Measurements from ENCODE around the gene ZGPAT. TPM values are rescaled to one million over a fixed set of nuclear protein-coding genes. Genes with fewer than 3 reads are reported as not detected.

ZGPAT gene
- total RNA-seq, 1 experiment from 2014 or later: 35.8 TPM

DNA sequence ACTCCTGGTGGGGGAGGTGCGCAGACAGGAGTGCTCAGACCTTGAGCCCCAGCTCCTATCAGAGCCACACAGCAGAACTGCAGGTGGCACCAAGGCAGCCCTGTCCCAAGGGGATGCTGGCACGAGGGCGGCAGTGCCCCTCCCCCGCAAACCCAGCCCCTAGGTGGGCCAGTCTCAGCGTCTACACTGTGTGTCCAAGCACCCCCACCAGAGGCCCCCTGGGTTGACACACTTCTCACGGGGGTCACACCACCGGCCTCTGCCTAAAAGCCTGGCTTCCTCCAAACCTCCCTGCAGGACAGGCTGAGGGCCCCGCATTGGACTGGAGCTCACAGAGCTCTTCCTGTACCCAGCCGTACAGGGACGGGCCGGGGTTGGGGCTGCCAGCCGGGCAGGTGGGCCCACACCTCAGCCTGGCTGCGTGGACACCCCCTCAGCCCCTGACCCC lies 39.8 kb downstream of the ZGPAT start:
- ATAC-seq (peak; percentile 35; the same call in 1 of the 2 replicates), DNase-seq (ENCODE audit: low read depth, low spot score) (no peak)
- ChIA-PET POLR2A (no interaction called here), CTCF (no interaction called here)
- peaks cover 5% of the 10 kb centered on the region for H3K4me1 ChIP-seq (ENCODE audit: control insufficient read depth, insufficient read depth, low read length)
- no peaks in the 10 kb centered on the region for H3K27me3 ChIP-seq (ENCODE audit: control insufficient read depth, insufficient read depth, low read length)
- no peaks in the 10 kb centered on the region for H3K9me3 ChIP-seq (ENCODE audit: control insufficient read depth, insufficient read depth, low read depth, low read length)
- BruUV-seq (replicated peaks): no TSS peak
- H3K27ac ChIP-seq (ENCODE audit: low read length): no peak overlapping the region
- intact Hi-C loops (cut with micrococcal nuclease; ENCODE audit: unreplicated experiment) (no loop called here), in situ Hi-C loops (cut with HindIII; ENCODE audit: low pct_unique_long_range_greater_than_20kb, low sequenced_read_pairs) (no loop called here)
- H3K4me3 ChIP-seq (ENCODE audit: low read depth in 2 of 2, low read length in 2 of 2): no peak overlapping the region
- H3K36me3 ChIP-seq (ENCODE audit: control insufficient read depth, insufficient read depth, low read length): no peaks in the 10 kb centered on the region; the same call in 1 of the 2 replicates
- no peak for TF ChIP-seq SIN3A (IDR thresholded peaks at IDR 0.05; ENCODE audit: borderline replicate concordance, insufficient read depth, low read depth, low read length)

DNA sequence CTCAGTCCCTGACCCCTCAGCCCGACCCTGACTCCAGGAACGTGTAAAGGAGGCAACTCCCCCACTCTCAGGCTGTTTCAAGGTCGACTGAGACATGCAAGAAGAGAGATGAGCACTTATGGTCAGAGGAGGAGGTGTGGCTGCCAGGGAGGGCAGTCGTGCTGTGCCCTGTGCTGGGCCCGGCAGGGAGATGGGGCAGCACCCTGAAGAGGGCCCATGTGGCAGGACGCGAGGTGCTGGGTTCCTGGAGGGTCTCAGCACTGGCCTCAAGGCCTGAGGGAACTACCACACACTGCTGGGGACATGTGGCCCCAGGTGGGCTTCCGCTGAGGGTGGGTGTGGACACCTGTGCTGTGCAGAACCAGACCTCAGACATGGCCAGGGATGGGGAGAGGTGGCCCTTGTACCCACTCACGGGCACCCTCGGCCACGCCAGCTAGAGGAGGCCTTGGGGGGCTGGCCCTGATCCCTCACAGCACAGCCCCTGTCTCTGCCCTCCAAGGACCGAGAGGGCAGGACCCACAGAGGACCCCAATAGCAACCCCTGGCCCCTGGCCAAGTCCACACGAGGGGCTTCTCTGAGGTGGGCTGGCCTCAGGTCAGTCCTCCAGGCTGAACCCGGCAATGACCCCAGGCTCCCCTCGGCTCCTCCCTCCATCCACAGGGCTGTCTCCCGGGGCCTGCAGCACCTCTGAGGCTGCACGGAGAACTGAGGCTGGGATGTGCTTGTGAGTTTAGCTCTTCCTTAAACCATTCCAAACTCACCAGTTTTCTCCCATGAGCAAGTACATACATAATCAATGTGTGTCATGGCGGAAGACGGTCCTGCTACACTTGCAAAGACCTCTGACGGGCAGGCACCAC lies 40.5 kb downstream of the ZGPAT start:
- intact Hi-C loops (cut with micrococcal nuclease; ENCODE audit: unreplicated experiment) (no loop called here), in situ Hi-C loops (cut with HindIII; ENCODE audit: low pct_unique_long_range_greater_than_20kb, low sequenced_read_pairs) (no loop called here)
- Histone ChIP-seq H3K9me3 (ENCODE audit: control insufficient read depth, insufficient read depth, low read depth, low read length) (no peaks in the 10 kb centered on the region), H3K27me3 (ENCODE audit: control insufficient read depth, insufficient read depth, low read length) (no peaks in the 10 kb centered on the region), H3K4me3 (ENCODE audit: low read depth in 2 of 2, low read length in 2 of 2) (no peak overlapping the region), H3K27ac (ENCODE audit: low read length) (no peak overlapping the region), H3K4me1 (ENCODE audit: control insufficient read depth, insufficient read depth, low read length) (peaks cover 3% of the 10 kb centered on the region), H3K36me3 (ENCODE audit: control insufficient read depth, insufficient read depth, low read length) (no peaks in the 10 kb centered on the region; the same call in 1 of the 2 replicates)
- BruUV-seq (replicated peaks): no TSS peak
- TF ChIP-seq, protein P1, sequence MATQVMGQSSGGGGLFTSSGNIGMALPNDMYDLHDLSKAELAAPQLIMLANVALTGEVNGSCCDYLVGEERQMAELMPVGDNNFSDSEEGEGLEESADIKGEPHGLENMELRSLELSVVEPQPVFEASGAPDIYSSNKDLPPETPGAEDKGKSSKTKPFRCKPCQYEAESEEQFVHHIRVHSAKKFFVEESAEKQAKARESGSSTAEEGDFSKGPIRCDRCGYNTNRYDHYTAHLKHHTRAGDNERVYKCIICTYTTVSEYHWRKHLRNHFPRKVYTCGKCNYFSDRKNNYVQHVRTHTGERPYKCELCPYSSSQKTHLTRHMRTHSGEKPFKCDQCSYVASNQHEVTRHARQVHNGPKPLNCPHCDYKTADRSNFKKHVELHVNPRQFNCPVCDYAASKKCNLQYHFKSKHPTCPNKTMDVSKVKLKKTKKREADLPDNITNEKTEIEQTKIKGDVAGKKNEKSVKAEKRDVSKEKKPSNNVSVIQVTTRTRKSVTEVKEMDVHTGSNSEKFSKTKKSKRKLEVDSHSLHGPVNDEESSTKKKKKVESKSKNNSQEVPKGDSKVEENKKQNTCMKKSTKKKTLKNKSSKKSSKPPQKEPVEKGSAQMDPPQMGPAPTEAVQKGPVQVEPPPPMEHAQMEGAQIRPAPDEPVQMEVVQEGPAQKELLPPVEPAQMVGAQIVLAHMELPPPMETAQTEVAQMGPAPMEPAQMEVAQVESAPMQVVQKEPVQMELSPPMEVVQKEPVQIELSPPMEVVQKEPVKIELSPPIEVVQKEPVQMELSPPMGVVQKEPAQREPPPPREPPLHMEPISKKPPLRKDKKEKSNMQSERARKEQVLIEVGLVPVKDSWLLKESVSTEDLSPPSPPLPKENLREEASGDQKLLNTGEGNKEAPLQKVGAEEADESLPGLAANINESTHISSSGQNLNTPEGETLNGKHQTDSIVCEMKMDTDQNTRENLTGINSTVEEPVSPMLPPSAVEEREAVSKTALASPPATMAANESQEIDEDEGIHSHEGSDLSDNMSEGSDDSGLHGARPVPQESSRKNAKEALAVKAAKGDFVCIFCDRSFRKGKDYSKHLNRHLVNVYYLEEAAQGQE (IDR thresholded peaks at IDR 0.05; ENCODE audit: insufficient read depth in 1 of 2, low read depth in 2 of 2, low read length in 1 of 2): no peak
- TF ChIP-seq POLR2AphosphoS5 (IDR thresholded peaks at IDR 0.05; ENCODE audit: low read depth, low read length): no peak
- no peak for TF ChIP-seq TCF7L2 (IDR thresholded peaks at IDR 0.05; ENCODE audit: low read depth, low read length)
- TF ChIP-seq, protein P2, sequence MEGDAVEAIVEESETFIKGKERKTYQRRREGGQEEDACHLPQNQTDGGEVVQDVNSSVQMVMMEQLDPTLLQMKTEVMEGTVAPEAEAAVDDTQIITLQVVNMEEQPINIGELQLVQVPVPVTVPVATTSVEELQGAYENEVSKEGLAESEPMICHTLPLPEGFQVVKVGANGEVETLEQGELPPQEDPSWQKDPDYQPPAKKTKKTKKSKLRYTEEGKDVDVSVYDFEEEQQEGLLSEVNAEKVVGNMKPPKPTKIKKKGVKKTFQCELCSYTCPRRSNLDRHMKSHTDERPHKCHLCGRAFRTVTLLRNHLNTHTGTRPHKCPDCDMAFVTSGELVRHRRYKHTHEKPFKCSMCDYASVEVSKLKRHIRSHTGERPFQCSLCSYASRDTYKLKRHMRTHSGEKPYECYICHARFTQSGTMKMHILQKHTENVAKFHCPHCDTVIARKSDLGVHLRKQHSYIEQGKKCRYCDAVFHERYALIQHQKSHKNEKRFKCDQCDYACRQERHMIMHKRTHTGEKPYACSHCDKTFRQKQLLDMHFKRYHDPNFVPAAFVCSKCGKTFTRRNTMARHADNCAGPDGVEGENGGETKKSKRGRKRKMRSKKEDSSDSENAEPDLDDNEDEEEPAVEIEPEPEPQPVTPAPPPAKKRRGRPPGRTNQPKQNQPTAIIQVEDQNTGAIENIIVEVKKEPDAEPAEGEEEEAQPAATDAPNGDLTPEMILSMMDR (IDR thresholded peaks at IDR 0.05): no peak
- no peak for TF ChIP-seq SIN3A (IDR thresholded peaks at IDR 0.05; ENCODE audit: borderline replicate concordance, insufficient read depth, low read depth, low read length)
- POLR2A ChIA-PET: no interaction called here
- CTCF ChIA-PET: no interaction called here
- DNase-seq (ENCODE audit: low read depth, low spot score) (no peak), ATAC-seq (peak; percentile 39; the same call in 1 of the 2 replicates)

DNA sequence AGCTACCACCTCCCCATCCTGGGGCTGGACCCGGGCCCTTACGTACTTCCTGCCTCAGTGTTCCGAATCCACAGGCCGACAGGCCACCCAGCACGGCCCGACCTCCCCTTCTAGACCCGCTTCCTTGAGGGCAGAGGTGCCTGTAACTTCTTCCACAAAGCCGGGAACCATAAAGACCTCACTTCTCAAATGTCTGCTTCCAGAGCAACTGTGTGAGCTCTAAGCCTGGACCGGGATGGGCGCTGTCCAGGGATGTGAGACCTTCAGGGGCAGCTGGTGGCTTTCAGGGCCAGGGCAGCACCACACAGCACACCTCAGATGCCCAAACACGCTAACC lies 41.1 kb downstream of the ZGPAT start:
- Histone ChIP-seq H3K36me3 (ENCODE audit: control insufficient read depth, insufficient read depth, low read length) (no peaks in the 10 kb centered on the region; the same call in 1 of the 2 replicates), H3K27me3 (ENCODE audit: control insufficient read depth, insufficient read depth, low read length) (no peaks in the 10 kb centered on the region), H3K9me3 (ENCODE audit: control insufficient read depth, insufficient read depth, low read depth, low read length) (no peaks in the 10 kb centered on the region), H3K27ac (ENCODE audit: low read length) (no peak overlapping the region), H3K4me1 (ENCODE audit: control insufficient read depth, insufficient read depth, low read length) (peaks cover 3% of the 10 kb centered on the region; the same call in 1 of the 2 replicates), H3K4me3 (ENCODE audit: low read depth in 2 of 2, low read length in 2 of 2) (no peak overlapping the region)
- ChIA-PET CTCF (no interaction called here), POLR2A (no interaction called here)
- TF ChIP-seq, protein P1 (IDR thresholded peaks at IDR 0.05; ENCODE audit: insufficient read depth in 1 of 2, low read depth in 2 of 2, low read length in 1 of 2): no peak
- TF ChIP-seq, protein P2 (IDR thresholded peaks at IDR 0.05): no peak
- TF ChIP-seq SIN3A (IDR thresholded peaks at IDR 0.05; ENCODE audit: borderline replicate concordance, insufficient read depth, low read depth, low read length) (no peak), TCF7L2 (IDR thresholded peaks at IDR 0.05; ENCODE audit: low read depth, low read length) (no peak), POLR2AphosphoS5 (IDR thresholded peaks at IDR 0.05; ENCODE audit: low read depth, low read length) (no peak)
- BruUV-seq (replicated peaks): no TSS peak
- ATAC-seq (no peak), DNase-seq (ENCODE audit: low read depth, low spot score) (no peak)
- in situ Hi-C loops (cut with HindIII; ENCODE audit: low pct_unique_long_range_greater_than_20kb, low sequenced_read_pairs): no loop called here
- intact Hi-C loops (cut with micrococcal nuclease; ENCODE audit: unreplicated experiment): no loop called here

Measured in Panc1 (cell line).